Subcutaneous abdominal adipose tissue (tissue), 5 donors: ENCODE results near the gene PCNX4.

Experiments used
- H3K27ac ChIP-seq: one replicate; pipeline ENCODE4 v1.7.0; 2013; ENCODE audit warnings: low read depth, mild to moderate bottlenecking, inconsistent platforms, low read length, moderate library complexity
- H3K27me3 ChIP-seq, 5 donors: one replicate each; pipeline ENCODE4 v1.7.0; 2013; ENCODE audit warnings: low read length in 5 of 5, inconsistent platforms in 1 of 5; ENCODE audit not compliant: control insufficient read depth in 5 of 5, insufficient read depth in 4 of 5
- H3K36me3 ChIP-seq, 5 donors: one replicate each; pipeline ENCODE4 v1.7.0; 2013; ENCODE audit warnings: low read length in 5 of 5; ENCODE audit not compliant: control insufficient read depth in 5 of 5, insufficient read depth in 5 of 5
- H3K4me1 ChIP-seq, 5 donors: one replicate each; pipeline ENCODE4 v1.7.0; 2013; ENCODE audit warnings: low read length in 5 of 5, mild to moderate bottlenecking in 3 of 5, moderate library complexity in 1 of 5; ENCODE audit not compliant: control insufficient read depth in 5 of 5, insufficient read depth in 5 of 5
- H3K4me3 ChIP-seq, 5 donors: one replicate each; pipeline ENCODE4 v1.7.0; 2013; ENCODE audit warnings: low read length in 5 of 5, low read depth in 1 of 5
- H3K9ac ChIP-seq, 5 donors: one replicate each; pipeline ENCODE4 v1.7.0; 2013; ENCODE audit warnings: low read length in 5 of 5, mild to moderate bottlenecking in 4 of 5, moderate library complexity in 3 of 5
- H3K9me3 ChIP-seq, 5 donors: one replicate each; pipeline ENCODE4 v1.7.0; 2013; ENCODE audit warnings: low read length in 5 of 5; ENCODE audit not compliant: control insufficient read depth in 5 of 5
- donor health status: healthy.
- donor health status: healthy.
- donor health status: healthy.
- donor health status: healthy.
- donor health status: healthy.

PCNX4 gene

DNA sequence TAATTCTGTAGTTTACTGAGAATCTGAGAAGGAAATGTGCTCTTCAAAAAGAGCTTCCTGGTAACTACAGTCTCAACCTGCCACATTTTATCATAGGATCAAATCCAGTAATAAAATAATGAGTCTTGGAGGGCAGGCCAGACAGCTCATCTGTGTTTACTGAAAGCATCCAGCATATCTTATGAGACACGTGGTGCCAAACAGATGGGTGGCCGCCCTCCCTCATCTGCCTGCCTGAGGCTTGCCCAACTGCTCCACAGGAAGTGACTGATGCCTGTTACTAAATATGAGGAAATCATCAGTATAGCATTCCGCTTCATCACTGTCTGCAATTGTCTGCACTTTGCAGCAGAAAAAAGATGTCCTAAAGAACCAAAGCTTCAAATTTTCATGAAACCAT lies 60.0 kb downstream of the PCNX4 start:
- H3K36me3 ChIP-seq, result peaks cover 18 to 38% (median 29%) of the 10 kb centered on the region in 5 donors
- H3K27me3 ChIP-seq, result no peaks in the 10 kb centered on the region
- peak overlapping the region; percentile 38 for H3K27ac ChIP-seq
- peak overlapping the region in 1 of 5 donors; percentile 60 for H3K9ac ChIP-seq
- peaks cover 3 to 26% (median 18%) of the 10 kb centered on the region in 5 donors for H3K4me1 ChIP-seq
- no peak overlapping the region for H3K4me3 ChIP-seq
- H3K9me3 ChIP-seq, result no peaks in the 10 kb centered on the region

DNA sequence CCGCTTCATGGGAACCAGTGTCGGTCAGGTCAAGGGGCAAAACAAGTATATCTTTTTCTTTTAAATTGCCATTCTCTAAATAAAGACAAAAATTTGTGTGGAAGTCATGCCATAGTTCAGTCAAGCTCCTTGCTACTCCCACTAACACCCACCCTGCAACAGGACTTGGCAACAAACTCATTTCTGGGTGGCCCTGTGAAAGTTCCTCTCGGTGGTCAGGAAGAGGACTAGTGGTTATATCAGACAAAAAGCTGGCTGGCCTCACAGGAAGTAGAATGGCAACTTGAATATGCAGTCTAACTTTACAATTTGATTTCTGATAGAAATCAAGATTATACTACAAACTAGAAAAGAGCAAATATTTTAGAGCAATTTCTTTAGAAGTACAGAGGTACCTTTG lies 62.3 kb downstream of the PCNX4 start:
- Histone ChIP-seq H3K4me1 (peaks cover 3 to 26% (median 18%) of the 10 kb centered on the region in 5 donors), H3K9me3 (no peaks in the 10 kb centered on the region), H3K9ac (no peak overlapping the region), H3K4me3 (no peak overlapping the region), H3K27ac (no peak overlapping the region), H3K36me3 (peaks cover 10 to 25% (median 17%) of the 10 kb centered on the region in 5 donors), H3K27me3 (no peaks in the 10 kb centered on the region)

DNA sequence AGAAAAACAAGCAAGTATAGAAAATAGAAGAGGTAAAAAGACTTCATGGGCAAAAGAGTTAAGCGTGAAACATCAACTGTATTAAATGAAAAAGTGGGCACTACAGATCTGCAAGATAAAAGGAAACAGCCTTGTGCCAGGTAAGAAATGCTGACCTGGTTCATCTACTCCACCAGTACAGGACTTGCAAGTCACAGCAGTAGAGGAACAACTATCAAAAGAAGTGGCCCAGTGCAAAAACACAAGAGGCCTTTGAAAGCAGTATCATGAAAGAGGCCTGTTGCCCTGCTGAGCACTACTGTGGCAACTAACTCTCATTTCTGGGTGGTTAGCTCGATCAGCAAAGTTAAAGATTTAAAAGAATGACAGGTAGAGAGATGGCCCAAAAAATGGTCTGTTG lies 62.9 kb downstream of the PCNX4 start:
- no peaks in the 10 kb centered on the region for H3K9me3 ChIP-seq
- H3K9ac ChIP-seq, result no peak overlapping the region
- H3K27me3 ChIP-seq, result no peaks in the 10 kb centered on the region
- peaks cover 3 to 26% (median 18%) of the 10 kb centered on the region in 5 donors for H3K4me1 ChIP-seq
- no peak overlapping the region for H3K4me3 ChIP-seq
- peaks cover 8 to 19% (median 17%) of the 10 kb centered on the region in 5 donors for H3K36me3 ChIP-seq
- H3K27ac ChIP-seq, result no peak overlapping the region

DNA sequence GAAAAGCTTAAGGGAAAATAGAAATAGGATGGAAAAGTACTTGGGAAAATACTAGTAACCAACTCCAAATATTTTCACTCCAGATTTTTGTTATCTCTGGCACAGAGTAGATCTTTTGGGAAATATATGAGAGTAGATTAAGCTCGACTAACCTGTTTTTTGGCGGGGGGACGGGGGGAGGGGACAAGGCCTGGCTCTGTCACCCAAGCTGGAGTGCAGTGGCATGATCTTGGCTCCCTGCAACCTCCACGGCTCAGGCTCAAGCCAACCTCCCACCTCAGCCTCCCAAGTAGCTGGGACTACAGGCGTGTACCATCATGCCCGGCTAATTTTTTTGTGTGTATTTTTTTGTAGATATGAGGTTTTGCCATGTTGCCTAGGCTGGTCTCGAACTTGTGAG lies 68.7 kb downstream of the PCNX4 start:
- H3K4me1 ChIP-seq, result peaks cover 0 to 13% (median 9%) of the 10 kb centered on the region in 5 donors
- no peak overlapping the region for H3K27ac ChIP-seq
- H3K9ac ChIP-seq, result no peak overlapping the region
- no peak overlapping the region for H3K4me3 ChIP-seq
- no peaks in the 10 kb centered on the region for H3K27me3 ChIP-seq
- no peaks in the 10 kb centered on the region for H3K9me3 ChIP-seq
- no peaks in the 10 kb centered on the region for H3K36me3 ChIP-seq

DNA sequence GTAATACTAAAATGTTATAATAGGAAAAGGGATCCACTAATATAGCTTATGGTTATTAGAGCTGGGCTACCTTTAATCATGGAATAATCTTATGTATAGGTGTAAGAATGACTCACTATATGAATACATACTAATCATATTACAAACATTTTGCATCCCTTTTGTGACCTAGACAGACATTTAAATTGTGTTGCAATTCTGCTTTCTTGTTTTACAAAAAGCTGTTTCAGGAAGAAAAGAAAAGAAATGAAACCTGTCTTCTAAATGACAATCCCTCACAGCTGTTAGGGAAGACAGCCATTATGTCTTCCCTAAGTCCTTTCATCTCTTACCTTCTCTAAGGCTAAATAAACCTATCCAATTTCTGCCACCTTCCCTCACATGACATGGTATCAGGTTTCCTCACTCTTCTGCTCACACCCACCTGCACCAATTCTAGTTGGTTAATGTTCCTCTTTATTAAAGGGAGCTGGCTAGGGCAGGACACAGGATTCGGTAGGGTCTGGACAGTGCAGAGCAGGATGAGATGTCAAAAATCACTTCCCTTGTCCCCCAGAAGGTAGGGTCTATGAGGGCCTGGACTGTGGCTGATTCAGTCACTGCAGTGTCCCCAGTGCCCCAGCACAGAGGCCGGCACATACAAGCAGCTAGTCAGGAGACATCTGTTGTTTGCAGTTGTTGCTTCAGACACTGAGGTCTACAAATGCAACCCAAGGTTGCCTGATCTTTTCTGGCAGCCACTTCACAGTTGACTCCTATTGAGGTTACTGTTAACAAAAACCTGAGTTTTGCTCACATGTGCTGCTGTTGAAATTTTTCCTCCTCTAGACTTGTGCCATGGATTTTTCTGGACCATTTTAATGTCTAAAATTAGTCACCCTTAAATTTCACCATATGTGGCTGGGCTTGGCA lies 69.7 kb downstream of the PCNX4 start:
- no peaks in the 10 kb centered on the region for H3K27me3 ChIP-seq
- H3K27ac ChIP-seq, result no peak overlapping the region
- no peaks in the 10 kb centered on the region for H3K9me3 ChIP-seq
- no peaks in the 10 kb centered on the region for H3K36me3 ChIP-seq
- H3K4me1 ChIP-seq, result peaks cover 0 to 21% (median 18%) of the 10 kb centered on the region in 5 donors
- peak overlapping the region in 1 of 5 donors; percentile 44 for H3K9ac ChIP-seq
- no peak overlapping the region for H3K4me3 ChIP-seq

DNA sequence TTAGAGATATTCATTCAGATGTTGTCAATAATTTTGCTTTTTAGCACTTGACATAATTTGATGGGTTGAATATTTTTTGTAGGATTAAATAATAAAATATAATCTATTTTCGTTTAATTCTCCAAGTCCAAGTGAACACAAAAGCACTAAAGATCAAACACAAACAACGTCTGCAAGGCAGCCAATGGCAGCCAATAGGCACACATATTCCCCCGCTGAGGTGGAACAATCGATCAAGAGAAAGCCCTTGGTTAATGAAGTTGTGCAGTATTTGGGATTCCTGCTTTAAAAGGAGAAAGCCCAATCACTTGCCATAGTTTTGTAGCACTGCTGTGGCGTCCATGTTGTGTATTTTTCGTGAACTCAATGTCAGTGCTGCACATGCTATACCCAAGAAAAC lies 72.0 kb downstream of the PCNX4 start:
- Histone ChIP-seq H3K36me3 (no peaks in the 10 kb centered on the region), H3K4me1 (peaks cover 0 to 21% (median 18%) of the 10 kb centered on the region in 5 donors), H3K9ac (no peak overlapping the region), H3K27me3 (no peaks in the 10 kb centered on the region), H3K4me3 (peak overlapping the region in 3 of 5 donors; percentile 97 to 99 (median 99)), H3K9me3 (no peaks in the 10 kb centered on the region), H3K27ac (no peak overlapping the region)

DNA sequence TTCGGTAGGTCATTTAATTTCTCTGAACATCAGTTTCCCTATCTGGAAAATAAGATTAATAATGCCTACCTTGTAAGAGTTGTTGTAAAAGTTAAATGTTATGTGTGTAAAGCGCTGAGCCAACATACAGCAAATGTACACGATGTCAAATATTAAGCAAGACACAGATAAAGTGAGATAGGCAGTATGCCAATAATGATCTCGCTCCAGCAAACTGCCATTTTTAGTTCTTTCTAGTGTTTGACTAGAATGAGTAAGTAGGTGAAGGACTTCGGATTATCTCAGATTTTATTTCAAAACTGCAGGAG lies 72.6 kb downstream of the PCNX4 start:
- Histone ChIP-seq H3K4me3 (peak overlapping the region; percentile 81 to 99 (median 99)), H3K27ac (no peak overlapping the region), H3K36me3 (no peaks in the 10 kb centered on the region), H3K9ac (peak overlapping the region; percentile 72 to 99 (median 89)), H3K9me3 (no peaks in the 10 kb centered on the region), H3K4me1 (peaks cover 0 to 21% (median 18%) of the 10 kb centered on the region in 5 donors), H3K27me3 (no peaks in the 10 kb centered on the region)

DNA sequence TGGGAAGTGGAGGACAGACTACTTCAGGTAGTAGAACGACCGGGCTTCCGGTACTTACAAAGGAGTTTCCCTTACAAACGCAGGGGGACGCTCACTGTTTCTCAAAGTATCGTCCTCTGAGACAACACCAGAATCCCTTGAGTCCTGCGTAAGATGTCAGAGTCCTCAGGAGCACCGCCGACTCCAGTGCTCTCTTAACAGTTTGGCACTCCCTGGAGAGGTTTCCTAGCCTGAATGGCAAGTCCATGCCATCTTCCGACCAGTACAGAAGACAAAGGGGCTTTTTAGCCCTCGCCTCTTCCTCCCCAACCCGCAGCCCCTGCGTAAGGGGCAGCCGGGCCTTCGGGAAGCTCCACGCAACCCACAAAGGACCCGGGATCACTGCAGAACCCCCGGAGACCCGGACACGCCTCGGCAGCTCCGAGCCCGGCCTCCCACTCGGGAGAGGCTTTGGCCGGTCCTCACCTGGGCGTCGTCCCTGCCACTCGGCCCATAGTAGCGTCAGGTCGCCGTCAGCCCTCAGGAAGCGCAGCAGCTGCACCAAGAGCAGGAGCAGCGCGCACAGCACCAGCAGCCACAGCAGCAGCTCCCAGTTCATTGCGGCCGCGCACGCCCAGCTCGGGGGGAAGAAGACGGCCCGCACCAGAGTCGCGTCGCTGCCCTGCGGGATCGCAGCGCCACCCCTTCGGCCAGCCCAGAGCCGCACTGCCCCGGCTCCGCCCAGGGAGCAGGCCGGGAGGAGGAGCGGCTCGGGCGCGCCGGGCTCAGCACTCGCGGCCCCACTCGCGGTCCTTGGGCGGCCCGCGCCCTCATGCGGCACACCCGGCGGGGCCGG lies 73.2 kb downstream of the PCNX4 start, which contains the start of gene DHRS7:
Gene DHRS7 (minus strand): TSS at position 687 of the 835 bp plus-strand sequence. CDS start 89 bp downstream, at position 598.
- no peaks in the 10 kb centered on the region for H3K27me3 ChIP-seq
- H3K9me3 ChIP-seq, result no peaks in the 10 kb centered on the region
- H3K36me3 ChIP-seq, result no peaks in the 10 kb centered on the region
- peak within 1 kb of the TSS; percentile 80 for H3K27ac ChIP-seq
- peak within 1 kb of the TSS; percentile 81 to 99 (median 99) for H3K4me3 ChIP-seq
- H3K4me1 ChIP-seq, result peaks cover 0 to 21% (median 18%) of the 10 kb centered on the region in 5 donors
- peak within 1 kb of the TSS; percentile 72 to 99 (median 89) for H3K9ac ChIP-seq

DNA sequence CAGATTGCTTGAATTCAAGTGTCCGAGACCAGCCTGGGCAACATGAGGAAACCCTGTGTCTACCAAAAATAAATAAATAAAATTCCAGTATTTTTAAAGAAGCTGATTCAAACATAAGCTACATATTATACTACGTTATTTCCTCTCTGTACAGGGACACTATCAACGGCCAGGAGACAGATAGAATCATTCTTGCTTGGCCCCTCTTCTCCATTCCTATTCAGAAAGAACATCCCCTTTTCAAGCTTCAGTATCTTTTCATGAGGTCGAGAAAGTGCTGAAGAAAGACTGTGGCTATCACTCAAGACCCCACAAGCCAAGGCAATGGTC lies 73.8 kb downstream of the PCNX4 start:
- Histone ChIP-seq H3K36me3 (no peaks in the 10 kb centered on the region), H3K27me3 (no peaks in the 10 kb centered on the region), H3K9ac (peak overlapping the region; percentile 32 to 89 (median 70)), H3K27ac (peak overlapping the region; percentile 52), H3K9me3 (no peaks in the 10 kb centered on the region), H3K4me1 (peaks cover 0 to 21% (median 18%) of the 10 kb centered on the region in 5 donors), H3K4me3 (peak overlapping the region; percentile 31 to 99 (median 99))

DNA sequence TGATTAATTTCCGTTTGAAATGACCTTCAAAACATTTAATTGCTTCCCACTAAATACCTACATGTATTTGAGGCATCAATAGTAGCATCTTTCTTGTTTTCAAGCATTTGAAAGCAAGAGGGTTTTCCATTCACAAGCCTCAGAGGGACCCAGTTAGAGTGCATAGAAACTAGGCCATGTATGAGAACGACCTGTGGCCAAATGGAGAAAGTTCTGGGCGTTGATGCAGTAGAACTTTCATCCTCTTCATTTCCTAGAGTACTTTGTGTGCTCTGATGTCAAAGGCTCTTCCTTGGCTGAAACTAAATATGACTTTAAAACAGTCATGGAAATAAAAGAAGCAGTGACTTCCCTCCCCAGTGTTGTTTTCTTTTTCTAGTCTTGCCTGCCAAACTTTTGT lies 74.4 kb downstream of the PCNX4 start:
- H3K9ac ChIP-seq, result peak overlapping the region in 3 of 5 donors; percentile 57 to 77 (median 70)
- no peaks in the 10 kb centered on the region for H3K36me3 ChIP-seq
- no peak overlapping the region for H3K4me3 ChIP-seq
- H3K27ac ChIP-seq, result peak overlapping the region; percentile 52
- no peaks in the 10 kb centered on the region for H3K27me3 ChIP-seq
- peaks cover 0 to 21% (median 18%) of the 10 kb centered on the region in 5 donors for H3K4me1 ChIP-seq
- H3K9me3 ChIP-seq, result no peaks in the 10 kb centered on the region
